ENCODE results near the gene PRMT7.

Gene PRMT7

DNA sequence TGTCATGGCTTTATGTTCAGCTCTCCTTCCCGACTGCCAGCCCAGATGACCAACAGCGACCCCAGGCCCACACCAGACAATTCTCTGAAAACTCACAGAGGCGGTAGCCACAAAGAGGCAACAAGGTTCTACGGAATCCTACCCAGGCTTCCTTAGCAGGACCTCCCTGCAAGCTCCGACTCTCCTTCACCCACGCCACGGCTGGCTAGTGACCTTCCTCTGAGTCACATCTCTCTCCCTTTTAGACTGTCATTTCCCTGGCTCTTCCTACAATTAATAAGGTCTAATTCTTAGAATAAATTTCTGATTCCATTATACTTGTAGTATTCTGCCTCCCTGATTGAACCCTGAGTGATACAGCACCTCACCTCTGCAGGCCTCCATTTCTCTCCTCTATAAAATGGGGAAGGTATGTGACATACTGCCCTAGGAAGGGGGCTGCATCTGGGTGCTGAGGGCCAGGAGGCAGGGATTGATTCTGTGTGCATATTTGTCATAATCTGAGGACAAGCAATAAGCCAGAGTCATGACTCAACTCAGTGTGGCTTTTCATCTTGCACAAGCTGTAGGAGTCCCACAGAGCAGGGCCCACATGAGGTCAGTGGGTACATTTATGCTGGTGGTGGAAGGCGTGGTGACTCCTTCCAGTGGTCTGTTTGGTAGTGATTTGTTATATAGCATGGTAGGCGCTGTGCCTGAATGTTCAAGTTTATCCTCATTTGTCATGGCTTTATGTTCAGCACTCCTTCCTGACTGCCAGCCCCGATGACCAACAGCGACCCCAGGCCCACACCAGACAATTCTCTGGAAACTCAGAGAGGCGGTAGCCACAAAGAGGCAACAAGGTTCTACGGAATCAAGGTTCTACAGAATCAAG is 91.3 kb downstream of the PRMT7 start:
- no peak for DNase-seq

DNA sequence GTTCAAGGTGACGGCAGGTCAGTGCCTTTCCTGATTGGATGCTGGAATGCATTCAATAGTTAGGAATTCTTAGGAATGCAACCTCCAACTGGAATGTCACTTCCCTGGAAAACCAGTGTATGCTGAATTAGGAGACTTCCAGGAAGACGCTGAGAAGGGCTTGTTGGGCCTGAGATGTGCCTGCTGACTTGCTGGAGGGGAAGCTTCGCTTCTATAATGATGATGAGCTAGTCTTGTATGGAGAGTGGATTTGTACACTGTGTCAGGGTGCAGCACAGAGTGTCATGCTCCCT is 91.9 kb downstream of the PRMT7 start:
- DNase-seq = no peak

- no peak for DNase-seq
Measured at GRCh38 chr16:68403177-68403576, 92.4 kb downstream of the PRMT7 start.

DNA sequence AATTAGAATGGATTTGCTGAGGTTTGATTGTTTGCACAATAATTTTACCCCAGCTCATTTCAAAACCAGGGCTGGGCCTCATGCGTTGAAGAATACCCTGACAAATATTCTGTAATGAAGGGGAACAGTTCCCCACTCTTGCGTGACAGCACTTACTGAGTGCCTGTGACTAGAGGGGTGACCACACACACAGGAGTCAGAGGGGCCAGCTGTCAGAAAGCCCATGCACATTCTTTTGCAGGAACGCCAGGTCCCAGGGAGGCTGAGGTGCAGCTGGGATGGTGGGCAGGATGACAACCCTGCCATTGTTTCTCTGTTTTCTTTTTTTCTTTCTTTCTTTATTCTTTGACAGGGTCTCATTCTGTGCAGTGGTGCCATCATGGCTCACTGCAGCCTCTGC is 92.9 kb downstream of the PRMT7 start:
- no peak for DNase-seq

DNA sequence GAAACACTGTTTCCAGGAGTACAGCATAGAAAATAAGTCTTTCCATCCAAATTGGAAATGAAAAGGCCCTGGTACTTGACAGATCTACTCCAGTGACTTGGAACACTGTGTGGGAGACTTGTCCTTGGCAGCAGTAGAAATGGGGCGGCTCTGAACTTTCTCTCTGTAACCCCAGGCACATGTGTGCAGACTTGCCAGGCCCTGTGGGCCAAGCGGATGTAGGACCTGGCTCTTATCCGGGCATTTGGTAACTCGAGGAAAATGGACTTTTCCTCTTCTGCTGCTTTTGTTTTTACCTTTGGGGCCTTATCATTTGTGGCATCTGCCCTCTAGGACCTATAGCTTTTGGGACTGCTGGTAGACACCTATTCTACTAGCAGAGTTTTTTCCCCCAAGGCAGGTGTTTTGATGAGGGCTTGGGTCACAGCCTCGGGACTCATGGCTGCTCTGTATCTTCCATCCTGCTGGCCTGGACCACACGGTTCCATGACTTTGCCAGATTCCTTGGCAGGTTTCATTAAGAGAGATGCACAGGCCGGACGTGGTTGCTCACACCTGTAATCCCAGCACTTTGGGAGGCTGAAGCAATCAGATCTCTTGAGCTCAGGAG is 94.0 kb downstream of the PRMT7 start:
- DNase-seq = no peak

DNA sequence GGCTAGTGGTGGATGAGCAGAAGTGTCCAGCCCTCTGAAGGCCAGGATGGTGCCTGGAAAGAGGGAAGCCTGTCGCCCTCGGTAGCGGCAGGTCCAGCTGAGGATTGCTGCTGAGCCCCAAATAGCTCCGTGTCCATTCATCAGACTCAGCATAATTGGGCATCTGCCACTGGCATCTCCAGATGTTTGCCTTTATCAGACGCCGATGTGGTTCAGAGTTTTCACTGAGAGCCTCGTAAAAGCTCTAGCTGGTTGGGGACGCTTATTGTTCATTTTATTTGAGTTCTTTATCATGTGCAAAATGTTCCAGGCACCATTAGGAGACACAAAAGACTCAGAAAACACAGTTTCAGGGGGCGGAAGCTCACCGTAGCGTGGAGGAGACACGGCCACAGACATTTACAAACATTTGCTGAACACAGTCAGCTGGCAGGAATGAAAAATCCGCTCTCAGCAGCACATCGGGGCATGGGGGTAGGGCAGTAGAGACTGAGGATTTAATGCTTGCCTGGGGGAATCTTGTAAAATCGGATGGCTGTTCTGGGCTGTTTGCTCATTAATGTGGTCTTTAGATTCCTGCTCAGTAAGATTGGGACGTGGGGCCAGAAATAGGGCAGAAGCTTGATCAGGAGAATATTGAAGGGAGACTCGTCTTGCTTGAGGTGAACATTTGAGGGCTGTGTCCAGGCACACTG is 95.8 kb downstream of the PRMT7 start:
- no peak for DNase-seq

Measured in SIG-M5 (cell line).